ENCODE data around the gene ARRDC2. TPM values are rescaled to one million over a fixed set of nuclear protein-coding genes. Genes with fewer than 3 reads are reported as not detected.

Gene ARRDC2
- total RNA-seq, 1 donor from 2014 or later: 45.0 TPM

- H3K27me3 Mint-ChIP-seq (ENCODE audit: insufficient read depth): peaks cover 3% of the 10 kb centered on the region
- peaks cover 14% of the 10 kb centered on the region for H3K9me3 Mint-ChIP-seq
- H3K27ac Mint-ChIP-seq: no peak overlapping the region
- no peak for DNase-seq (ENCODE audit: low spot score)
- H3K4me3 Mint-ChIP-seq: no peak overlapping the region
- peaks cover 6% of the 10 kb centered on the region for H3K36me3 Mint-ChIP-seq (ENCODE audit: low read depth)
- peaks cover 27% of the 10 kb centered on the region for H3K4me1 Mint-ChIP-seq (ENCODE audit: low read depth)
- intact Hi-C loops (cut with micrococcal nuclease): no loop called here
Measured at GRCh38 chr19:18041054-18041453, 33.1 kb downstream of the ARRDC2 start.

GRCh38 chr19:18043676-18044075 lies 35.7 kb downstream of the ARRDC2 start:
- Mint-ChIP-seq H3K27me3 (ENCODE audit: insufficient read depth) (peaks cover 3% of the 10 kb centered on the region), H3K4me1 (ENCODE audit: low read depth) (peaks cover 44% of the 10 kb centered on the region), H3K27ac (peak overlapping the region; percentile 45), H3K36me3 (ENCODE audit: low read depth) (peaks cover 6% of the 10 kb centered on the region), H3K9me3 (peaks cover 14% of the 10 kb centered on the region), H3K4me3 (no peak overlapping the region)
- intact Hi-C loops (cut with micrococcal nuclease): no loop called here
- no peak for DNase-seq (ENCODE audit: low spot score)

GRCh38 chr19:18044825-18045304 lies 36.9 kb downstream of the ARRDC2 start:
- intact Hi-C loops (cut with micrococcal nuclease): loop anchor here (1.0 kb wide), 5 partner anchors 10 to 41 kb away; partner anchors contain the start of genes ARRDC2 and IL12RB1
- H3K36me3 Mint-ChIP-seq (ENCODE audit: low read depth): peaks cover 5% of the 10 kb centered on the region
- H3K27ac Mint-ChIP-seq: peak overlapping the region; percentile 93
- H3K4me1 Mint-ChIP-seq (ENCODE audit: low read depth): peaks cover 46% of the 10 kb centered on the region
- peaks cover 14% of the 10 kb centered on the region for H3K9me3 Mint-ChIP-seq
- peak overlapping the region; percentile 59 for H3K4me3 Mint-ChIP-seq
- peaks cover 3% of the 10 kb centered on the region for H3K27me3 Mint-ChIP-seq (ENCODE audit: insufficient read depth)
- DNase-seq (ENCODE audit: low spot score): peak; percentile 88

GRCh38 chr19:18045307-18046050 lies 37.5 kb downstream of the ARRDC2 start:
- Mint-ChIP-seq H3K27me3 (ENCODE audit: insufficient read depth) (peaks cover 4% of the 10 kb centered on the region), H3K4me1 (ENCODE audit: low read depth) (peaks cover 52% of the 10 kb centered on the region), H3K27ac (peak overlapping the region; percentile 93), H3K36me3 (ENCODE audit: low read depth) (peaks cover 10% of the 10 kb centered on the region), H3K9me3 (peaks cover 9% of the 10 kb centered on the region), H3K4me3 (peak overlapping the region; percentile 59)
- intact Hi-C loops (cut with micrococcal nuclease): loop anchor here (1.0 kb wide), 5 partner anchors 10 to 41 kb away; partner anchors contain the start of genes ARRDC2 and IL12RB1
- DNase-seq (ENCODE audit: low spot score): no peak

GRCh38 chr19:18046059-18046718 lies 38.2 kb downstream of the ARRDC2 start:
- DNase-seq (ENCODE audit: low spot score): no peak
- peaks cover 2% of the 10 kb centered on the region for H3K9me3 Mint-ChIP-seq
- peak overlapping the region; percentile 40 for H3K4me3 Mint-ChIP-seq
- H3K27me3 Mint-ChIP-seq (ENCODE audit: insufficient read depth): peaks cover 4% of the 10 kb centered on the region
- no peak overlapping the region for H3K27ac Mint-ChIP-seq
- peaks cover 58% of the 10 kb centered on the region for H3K4me1 Mint-ChIP-seq (ENCODE audit: low read depth)
- H3K36me3 Mint-ChIP-seq (ENCODE audit: low read depth): peaks cover 7% of the 10 kb centered on the region
- intact Hi-C loops (cut with micrococcal nuclease): no loop called here

GRCh38 chr19:18049385-18049784 lies 41.4 kb downstream of the ARRDC2 start:
- no peak overlapping the region for H3K4me3 Mint-ChIP-seq
- no peak overlapping the region for H3K27ac Mint-ChIP-seq
- H3K27me3 Mint-ChIP-seq (ENCODE audit: insufficient read depth): peaks cover 1% of the 10 kb centered on the region
- peaks cover 11% of the 10 kb centered on the region for H3K36me3 Mint-ChIP-seq (ENCODE audit: low read depth)
- intact Hi-C loops (cut with micrococcal nuclease): no loop called here
- H3K9me3 Mint-ChIP-seq: no peaks in the 10 kb centered on the region
- DNase-seq (ENCODE audit: low spot score): no peak
- peaks cover 52% of the 10 kb centered on the region for H3K4me1 Mint-ChIP-seq (ENCODE audit: low read depth)

- Mint-ChIP-seq H3K36me3 (ENCODE audit: low read depth) (peaks cover 10% of the 10 kb centered on the region), H3K27me3 (ENCODE audit: insufficient read depth) (peaks cover 1% of the 10 kb centered on the region), H3K4me3 (no peak overlapping the region), H3K9me3 (no peaks in the 10 kb centered on the region), H3K27ac (no peak overlapping the region), H3K4me1 (ENCODE audit: low read depth) (peaks cover 29% of the 10 kb centered on the region)
- DNase-seq (ENCODE audit: low spot score): no peak
- intact Hi-C loops (cut with micrococcal nuclease): no loop called here
Measured at GRCh38 chr19:18051887-18052286, 43.9 kb downstream of the ARRDC2 start.

- Mint-ChIP-seq H3K36me3 (ENCODE audit: low read depth) (peaks cover 12% of the 10 kb centered on the region), H3K4me3 (no peak overlapping the region), H3K27ac (peak overlapping the region; percentile 48), H3K4me1 (ENCODE audit: low read depth) (peaks cover 30% of the 10 kb centered on the region), H3K27me3 (ENCODE audit: insufficient read depth) (peaks cover 1% of the 10 kb centered on the region), H3K9me3 (no peaks in the 10 kb centered on the region)
- intact Hi-C loops (cut with micrococcal nuclease): no loop called here
- no peak for DNase-seq (ENCODE audit: low spot score)
Measured at GRCh38 chr19:18053576-18054219, 45.7 kb downstream of the ARRDC2 start.

- H3K27me3 Mint-ChIP-seq (ENCODE audit: insufficient read depth): no peaks in the 10 kb centered on the region
- no peak overlapping the region for H3K4me3 Mint-ChIP-seq
- H3K27ac Mint-ChIP-seq: no peak overlapping the region
- peaks cover 18% of the 10 kb centered on the region for H3K4me1 Mint-ChIP-seq (ENCODE audit: low read depth)
- no peaks in the 10 kb centered on the region for H3K9me3 Mint-ChIP-seq
- intact Hi-C loops (cut with micrococcal nuclease): no loop called here
- no peak for DNase-seq (ENCODE audit: low spot score)
- peaks cover 14% of the 10 kb centered on the region for H3K36me3 Mint-ChIP-seq (ENCODE audit: low read depth)
Measured at GRCh38 chr19:18055967-18056366, 48.0 kb downstream of the ARRDC2 start.

- no peak overlapping the region for H3K27ac Mint-ChIP-seq
- no peaks in the 10 kb centered on the region for H3K27me3 Mint-ChIP-seq (ENCODE audit: insufficient read depth)
- no peak for DNase-seq (ENCODE audit: low spot score)
- no peaks in the 10 kb centered on the region for H3K9me3 Mint-ChIP-seq
- H3K4me1 Mint-ChIP-seq (ENCODE audit: low read depth): peaks cover 17% of the 10 kb centered on the region
- no peak overlapping the region for H3K4me3 Mint-ChIP-seq
- peaks cover 18% of the 10 kb centered on the region for H3K36me3 Mint-ChIP-seq (ENCODE audit: low read depth)
- intact Hi-C loops (cut with micrococcal nuclease): no loop called here
Measured at GRCh38 chr19:18057557-18057956, 49.6 kb downstream of the ARRDC2 start.

- Mint-ChIP-seq H3K27me3 (ENCODE audit: insufficient read depth) (no peaks in the 10 kb centered on the region), H3K4me3 (no peak overlapping the region)
Measured at GRCh38 chr19:18058208-18059009, 50.4 kb downstream of the ARRDC2 start.

GRCh38 chr19:18059297-18059696 lies 51.3 kb downstream of the ARRDC2 start:
- Mint-ChIP-seq H3K4me1 (ENCODE audit: low read depth) (peaks cover 11% of the 10 kb centered on the region), H3K27me3 (ENCODE audit: insufficient read depth) (no peaks in the 10 kb centered on the region), H3K27ac (no peak overlapping the region), H3K9me3 (no peaks in the 10 kb centered on the region), H3K4me3 (no peak overlapping the region), H3K36me3 (ENCODE audit: low read depth) (peaks cover 18% of the 10 kb centered on the region)
- intact Hi-C loops (cut with micrococcal nuclease): no loop called here
- no peak for DNase-seq (ENCODE audit: low spot score)

More at GRCh38 chr19:18058208-18059009, 50.4 kb downstream of the ARRDC2 start:
- peaks cover 16% of the 10 kb centered on the region for H3K36me3 Mint-ChIP-seq (ENCODE audit: low read depth)
- peaks cover 17% of the 10 kb centered on the region for H3K4me1 Mint-ChIP-seq (ENCODE audit: low read depth)
- intact Hi-C loops (cut with micrococcal nuclease): loop anchor here (1.0 kb wide), 4 partner anchors 13 to 120 kb away; no protein-coding TSS in a partner anchor
- H3K27ac Mint-ChIP-seq: peak overlapping the region; percentile 52
- peak; percentile 74 for DNase-seq (ENCODE audit: low spot score)
- no peaks in the 10 kb centered on the region for H3K9me3 Mint-ChIP-seq

All from activated T-helper 1 cell treated with anti-CD3 and anti-CD28 coated beads, Interleukin-12 subunit alpha, Interleukin-12 subunit beta, Interleukin-2, Interleukin-4 antibody, amounts not matched to agents 30 ng/mL and 10 ng/mL and 1 ng/mL, durations not matched to agents 14 hours and 24 hours and 36 hours (primary cell).